ENCODE results near the gene VTI1A.

GRCh38 chr10:112622786-112623185 is 175.8 kb downstream of the VTI1A start:
- TF ChIP-seq POLR2AphosphoS5 (IDR thresholded peaks at IDR 0.05; ENCODE audit: low read depth, low read length) (no peak), POLR2A (IDR thresholded peaks at IDR 0.05; ENCODE audit: low read depth, low read length) (no peak), TAF1 (IDR thresholded peaks at IDR 0.05; ENCODE audit: borderline replicate concordance, low read depth, low read length) (no peak)

Measured in GM12892 (cell line).